ENCODE data around the gene TRMO. TPM values are rescaled to one million over a fixed set of nuclear protein-coding genes. Genes with fewer than 3 reads are reported as not detected.
"Not testable (repeated sequence)": the region's sequence is repeated elsewhere in the genome, so short reads cannot be mapped to it uniquely, and the experiment has no call there.

The TRMO gene
- polyA plus RNA-seq, 3 donors from 2014 or later = 5.9 to 11.4 (median 7.9) TPM

GRCh38 chr9:97954550-97954989 is 32.3 kb upstream of the TRMO start:
- Mint-ChIP-seq H3K4me3 (no peak overlapping the region), H3K27me3 (ENCODE audit: low read depth in 3 of 3) (peaks cover 0 to 13% (median 2%) of the 10 kb centered on the region in 3 donors), H3K27ac (peak overlapping the region in 1 of 6 donors; percentile 58), H3K4me1 (no peaks in the 10 kb centered on the region), H3K9me3 (no peaks in the 10 kb centered on the region), H3K36me3 (no peaks in the 10 kb centered on the region)
- DNase-seq = peak; percentile 37 to 51 (median 39)

- not testable (repeated sequence) for DNase-seq, H3K27ac Mint-ChIP-seq, H3K4me3 Mint-ChIP-seq, H3K4me1 Mint-ChIP-seq, H3K36me3 Mint-ChIP-seq, H3K9me3 Mint-ChIP-seq
- H3K27me3 Mint-ChIP-seq (ENCODE audit: low read depth in 3 of 3) = peaks cover 0 to 25% (median 6%) of the 10 kb centered on the region in 3 donors
These were observed 28.6 kb upstream of the TRMO start for GRCh38 chr9:97950873-97951272.

GRCh38 chr9:97947094-97947493 is 24.8 kb upstream of the TRMO start:
- not testable (repeated sequence) for H3K4me1 Mint-ChIP-seq, H3K4me3 Mint-ChIP-seq, H3K9me3 Mint-ChIP-seq, DNase-seq, H3K27ac Mint-ChIP-seq, H3K36me3 Mint-ChIP-seq
- peaks cover 0 to 20% (median 5%) of the 10 kb centered on the region in 3 donors for H3K27me3 Mint-ChIP-seq (ENCODE audit: low read depth in 3 of 3)

GRCh38 chr9:97945470-97945869 is 23.2 kb upstream of the TRMO start:
- peaks cover 0 to 14% (median 5%) of the 10 kb centered on the region in 3 donors for H3K27me3 Mint-ChIP-seq (ENCODE audit: low read depth in 3 of 3)
- DNase-seq, H3K4me3 Mint-ChIP-seq, H3K9me3 Mint-ChIP-seq, H3K27ac Mint-ChIP-seq, H3K4me1 Mint-ChIP-seq, H3K36me3 Mint-ChIP-seq: not testable (repeated sequence)

- no peak overlapping the region for H3K4me3 Mint-ChIP-seq
- peaks cover 0 to 2% (median 0%) of the 10 kb centered on the region in 6 donors for H3K9me3 Mint-ChIP-seq
- peaks cover 0 to 12% (median 5%) of the 10 kb centered on the region in 3 donors for H3K27me3 Mint-ChIP-seq (ENCODE audit: low read depth in 3 of 3)
These were observed 22.3 kb upstream of the TRMO start for GRCh38 chr9:97944612-97945011.

GRCh38 chr9:97943308-97943855 is 21.1 kb upstream of the TRMO start:
- Mint-ChIP-seq H3K36me3 (no peaks in the 10 kb centered on the region), H3K4me3 (no peak overlapping the region), H3K4me1 (peaks cover 5 to 6% of the 10 kb centered on the region in 2 donors), H3K9me3 (peaks cover 0 to 2% (median 0%) of the 10 kb centered on the region in 6 donors), H3K27me3 (ENCODE audit: low read depth in 3 of 3) (peaks cover 0 to 7% (median 5%) of the 10 kb centered on the region in 3 donors), H3K27ac (no peak overlapping the region)
- DNase-seq = no peak

More at GRCh38 chr9:97944612-97945011, 22.3 kb upstream of the TRMO start:
- H3K4me1 Mint-ChIP-seq = no peaks in the 10 kb centered on the region
- DNase-seq = no peak
- no peaks in the 10 kb centered on the region for H3K36me3 Mint-ChIP-seq
- no peak overlapping the region for H3K27ac Mint-ChIP-seq

GRCh38 chr9:97941323-97941722 is 19.0 kb upstream of the TRMO start:
- H3K4me3 Mint-ChIP-seq = no peak overlapping the region
- no peak overlapping the region for H3K27ac Mint-ChIP-seq
- H3K27me3 Mint-ChIP-seq (ENCODE audit: low read depth in 3 of 3) = no peaks in the 10 kb centered on the region
- no peaks in the 10 kb centered on the region for H3K36me3 Mint-ChIP-seq
- no peak for DNase-seq
- H3K9me3 Mint-ChIP-seq = peaks cover 0 to 2% (median 0%) of the 10 kb centered on the region in 6 donors
- H3K4me1 Mint-ChIP-seq = peaks cover 15 to 19% of the 10 kb centered on the region in 2 donors

- no peaks in the 10 kb centered on the region for H3K9me3 Mint-ChIP-seq
- H3K27ac Mint-ChIP-seq = no peak overlapping the region
- no peak overlapping the region for H3K4me3 Mint-ChIP-seq
- no peaks in the 10 kb centered on the region for H3K36me3 Mint-ChIP-seq
- no peak for DNase-seq
- H3K27me3 Mint-ChIP-seq (ENCODE audit: low read depth in 3 of 3) = no peaks in the 10 kb centered on the region
- peaks cover 15 to 19% of the 10 kb centered on the region in 2 donors for H3K4me1 Mint-ChIP-seq
These were observed 18.4 kb upstream of the TRMO start for GRCh38 chr9:97940741-97941140.

- Mint-ChIP-seq H3K4me1 (peaks cover 15 to 19% of the 10 kb centered on the region in 2 donors), H3K27me3 (ENCODE audit: low read depth in 3 of 3) (no peaks in the 10 kb centered on the region), H3K9me3 (no peaks in the 10 kb centered on the region), H3K27ac (no peak overlapping the region), H3K36me3 (no peaks in the 10 kb centered on the region), H3K4me3 (no peak overlapping the region)
- no peak for DNase-seq
These were observed 17.9 kb upstream of the TRMO start for GRCh38 chr9:97940233-97940632.

GRCh38 chr9:97938081-97938644 is 15.9 kb upstream of the TRMO start, which contains the start of gene HEMGN:
TSS of gene HEMGN (minus strand) at chr9:97938172. CDS start at chr9:97938136, 36 bp downstream.
- DNase-seq = peak; percentile 62 to 63 (median 62)
- no peaks in the 10 kb centered on the region for H3K36me3 Mint-ChIP-seq
- H3K27me3 Mint-ChIP-seq (ENCODE audit: low read depth in 3 of 3) = no peaks in the 10 kb centered on the region
- peaks cover 15 to 19% of the 10 kb centered on the region in 2 donors for H3K4me1 Mint-ChIP-seq
- peak within 1 kb of the TSS; percentile 15 to 64 (median 36) for H3K4me3 Mint-ChIP-seq
- peak within 1 kb of the TSS; percentile 72 to 94 (median 87) for H3K27ac Mint-ChIP-seq
- H3K9me3 Mint-ChIP-seq = no peaks in the 10 kb centered on the region

GRCh38 chr9:97936998-97937397 is 14.7 kb upstream of the TRMO start:
- H3K4me3 Mint-ChIP-seq = no peak overlapping the region

GRCh38 chr9:97935276-97935675 is 13.0 kb upstream of the TRMO start:
- DNase-seq = no peak
- H3K4me3 Mint-ChIP-seq = no peak overlapping the region
- H3K36me3 Mint-ChIP-seq = no peaks in the 10 kb centered on the region
- H3K27me3 Mint-ChIP-seq (ENCODE audit: low read depth in 3 of 3) = no peaks in the 10 kb centered on the region
- H3K4me1 Mint-ChIP-seq = peaks cover 20 to 28% of the 10 kb centered on the region in 2 donors
- H3K27ac Mint-ChIP-seq = peak overlapping the region in 1 of 6 donors; percentile 61
- no peaks in the 10 kb centered on the region for H3K9me3 Mint-ChIP-seq

More at GRCh38 chr9:97936998-97937397, 14.7 kb upstream of the TRMO start:
- H3K27me3 Mint-ChIP-seq (ENCODE audit: low read depth in 3 of 3) = no peaks in the 10 kb centered on the region
- H3K4me1 Mint-ChIP-seq = peaks cover 15 to 19% of the 10 kb centered on the region in 2 donors
- H3K36me3 Mint-ChIP-seq = no peaks in the 10 kb centered on the region
- H3K27ac Mint-ChIP-seq = peak overlapping the region in 1 of 6 donors; percentile 63
- H3K9me3 Mint-ChIP-seq = no peaks in the 10 kb centered on the region
- DNase-seq = no peak

GRCh38 chr9:97934321-97935115 is 12.2 kb upstream of the TRMO start:
- peaks cover 20 to 28% of the 10 kb centered on the region in 2 donors for H3K4me1 Mint-ChIP-seq
- no peaks in the 10 kb centered on the region for H3K27me3 Mint-ChIP-seq (ENCODE audit: low read depth in 3 of 3)
- H3K27ac Mint-ChIP-seq = no peak overlapping the region
- no peaks in the 10 kb centered on the region for H3K36me3 Mint-ChIP-seq
- no peak overlapping the region for H3K4me3 Mint-ChIP-seq
- H3K9me3 Mint-ChIP-seq = no peaks in the 10 kb centered on the region
- no peak for DNase-seq

Data from immature natural killer cell (primary cell).